ENCODE data around the gene GSC. TPM values are rescaled to one million over a fixed set of nuclear protein-coding genes. Genes with fewer than 3 reads are reported as not detected.
"Not testable (repeated sequence)": the region's sequence is repeated elsewhere in the genome, so short reads cannot be mapped to it uniquely, and the experiment has no call there.

Gene GSC
- total RNA-seq, 1 donor from 2014 or later: not detected

DNA sequence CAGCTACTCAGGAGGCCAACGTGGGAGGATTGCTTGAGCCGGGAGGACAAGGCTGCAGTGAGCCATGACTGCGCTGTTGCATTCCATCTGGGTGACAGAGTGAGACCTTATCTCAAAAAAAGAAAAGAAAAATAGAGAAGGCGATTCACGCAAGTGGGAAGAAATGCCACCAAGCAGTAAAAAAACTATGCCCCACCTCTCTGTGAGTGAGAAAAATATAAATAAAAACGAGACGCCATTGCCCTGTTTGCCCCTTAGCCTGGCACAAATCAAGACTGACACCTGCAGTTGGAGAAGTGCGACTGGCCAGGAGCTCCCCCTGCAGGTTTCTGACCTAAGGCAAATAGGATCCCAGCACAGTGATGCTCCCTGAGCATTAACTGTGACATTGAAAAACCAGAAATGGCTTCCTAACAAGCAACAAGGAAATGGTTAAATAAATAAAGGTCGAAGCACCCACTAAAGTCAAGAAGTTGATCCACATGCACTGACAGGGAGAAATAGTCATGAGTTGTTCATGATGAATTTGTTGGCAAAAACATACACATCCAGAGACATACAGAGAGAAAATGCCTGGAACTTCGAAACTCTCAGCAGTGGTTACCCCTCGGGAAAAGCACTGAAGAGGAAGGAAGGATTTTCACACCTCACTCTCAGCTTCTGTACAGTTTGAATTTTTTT is 21.1 kb downstream of the GSC start:
- H3K27ac ChIP-seq (ENCODE audit: low read depth, low read length): no peak overlapping the region
- H3K36me3 Mint-ChIP-seq (ENCODE audit: low read depth, unreplicated experiment): no peaks in the 10 kb centered on the region
- H3K9ac ChIP-seq (ENCODE audit: low read length): no peak overlapping the region
- FAIRE-seq: no peak
- no peak for DNase-seq (ENCODE audit: low read depth)
- H3K79me2 ChIP-seq (ENCODE audit: insufficient read depth, low read length): no peaks in the 10 kb centered on the region
- H3K27ac Mint-ChIP-seq (ENCODE audit: unreplicated experiment): no peak overlapping the region
- H3K4me2 ChIP-seq (ENCODE audit: low read length): peak overlapping the region; percentile 15
- TF ChIP-seq, protein P1, sequence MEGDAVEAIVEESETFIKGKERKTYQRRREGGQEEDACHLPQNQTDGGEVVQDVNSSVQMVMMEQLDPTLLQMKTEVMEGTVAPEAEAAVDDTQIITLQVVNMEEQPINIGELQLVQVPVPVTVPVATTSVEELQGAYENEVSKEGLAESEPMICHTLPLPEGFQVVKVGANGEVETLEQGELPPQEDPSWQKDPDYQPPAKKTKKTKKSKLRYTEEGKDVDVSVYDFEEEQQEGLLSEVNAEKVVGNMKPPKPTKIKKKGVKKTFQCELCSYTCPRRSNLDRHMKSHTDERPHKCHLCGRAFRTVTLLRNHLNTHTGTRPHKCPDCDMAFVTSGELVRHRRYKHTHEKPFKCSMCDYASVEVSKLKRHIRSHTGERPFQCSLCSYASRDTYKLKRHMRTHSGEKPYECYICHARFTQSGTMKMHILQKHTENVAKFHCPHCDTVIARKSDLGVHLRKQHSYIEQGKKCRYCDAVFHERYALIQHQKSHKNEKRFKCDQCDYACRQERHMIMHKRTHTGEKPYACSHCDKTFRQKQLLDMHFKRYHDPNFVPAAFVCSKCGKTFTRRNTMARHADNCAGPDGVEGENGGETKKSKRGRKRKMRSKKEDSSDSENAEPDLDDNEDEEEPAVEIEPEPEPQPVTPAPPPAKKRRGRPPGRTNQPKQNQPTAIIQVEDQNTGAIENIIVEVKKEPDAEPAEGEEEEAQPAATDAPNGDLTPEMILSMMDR (IDR thresholded peaks at IDR 0.05; ENCODE audit: insufficient read depth, low read depth, low read length): peak; percentile 35
- TF ChIP-seq EZH2 (IDR thresholded peaks at IDR 0.05; ENCODE audit: insufficient read depth, low read length): no peak
- H3K36me3 ChIP-seq (ENCODE audit: insufficient read depth, low read length): no peaks in the 10 kb centered on the region
- no peak overlapping the region for H2AFZ ChIP-seq (ENCODE audit: low read depth, low read length)
- H3K9me3 Mint-ChIP-seq (ENCODE audit: unreplicated experiment): peaks cover 2% of the 10 kb centered on the region
- H3K4me3 ChIP-seq (ENCODE audit: insufficient read depth, low read depth, low read length): no peak overlapping the region
- peaks cover 39% of the 10 kb centered on the region for H3K27me3 Mint-ChIP-seq (ENCODE audit: low read depth, unreplicated experiment)
- no peak overlapping the region for H3K4me3 Mint-ChIP-seq (ENCODE audit: unreplicated experiment)
- no peaks in the 10 kb centered on the region for H3K4me1 ChIP-seq (ENCODE audit: insufficient read depth, low read length)
- H3K9me3 ChIP-seq (ENCODE audit: insufficient read depth, low read depth, low read length): no peaks in the 10 kb centered on the region
- no peaks in the 10 kb centered on the region for H4K20me1 ChIP-seq (ENCODE audit: insufficient read depth, low read length)
- no peaks in the 10 kb centered on the region for H3K4me1 Mint-ChIP-seq (ENCODE audit: low read depth, unreplicated experiment)
- peaks cover 6% of the 10 kb centered on the region for H3K27me3 ChIP-seq (ENCODE audit: insufficient read depth, low read length)

DNA sequence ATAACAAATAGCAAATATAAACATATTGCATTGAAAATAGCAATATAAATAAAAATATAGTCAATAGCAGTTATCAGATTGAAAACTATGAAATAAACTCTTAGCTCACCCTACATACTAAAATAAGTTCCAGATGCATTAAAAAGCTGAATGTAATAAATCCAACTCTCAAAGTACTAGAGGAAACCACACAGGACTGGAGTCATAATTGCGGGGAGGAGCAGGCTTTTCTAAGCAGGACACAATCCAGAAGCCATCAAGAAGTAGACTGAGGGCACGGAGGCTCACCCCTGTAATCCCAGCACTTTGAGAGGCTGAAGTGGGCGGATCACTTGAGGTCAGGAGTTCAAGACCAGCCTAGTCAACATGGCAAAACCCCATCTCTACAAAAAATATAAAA is 22.2 kb downstream of the GSC start:
- H4K20me1 ChIP-seq (ENCODE audit: insufficient read depth, low read length): no peaks in the 10 kb centered on the region
- H3K4me1 ChIP-seq (ENCODE audit: insufficient read depth, low read length): no peaks in the 10 kb centered on the region
- H3K27me3 ChIP-seq (ENCODE audit: insufficient read depth, low read length): peaks cover 6% of the 10 kb centered on the region
- no peak overlapping the region for H2AFZ ChIP-seq (ENCODE audit: low read depth, low read length)
- no peaks in the 10 kb centered on the region for H3K36me3 ChIP-seq (ENCODE audit: insufficient read depth, low read length)
- H3K79me2 ChIP-seq (ENCODE audit: insufficient read depth, low read length): no peaks in the 10 kb centered on the region
- Mint-ChIP-seq H3K27me3 (ENCODE audit: low read depth, unreplicated experiment) (peaks cover 30% of the 10 kb centered on the region), H3K27ac (ENCODE audit: unreplicated experiment) (no peak overlapping the region), H3K9me3 (ENCODE audit: unreplicated experiment) (peaks cover 2% of the 10 kb centered on the region), H3K36me3 (ENCODE audit: low read depth, unreplicated experiment) (no peaks in the 10 kb centered on the region), H3K4me1 (ENCODE audit: low read depth, unreplicated experiment) (no peaks in the 10 kb centered on the region), H3K4me3 (ENCODE audit: unreplicated experiment) (no peak overlapping the region)
- H3K4me2 ChIP-seq (ENCODE audit: low read length): no peak overlapping the region
- DNase-seq (ENCODE audit: low read depth) (no peak), FAIRE-seq (no peak)
- H3K9ac ChIP-seq (ENCODE audit: low read length): no peak overlapping the region
- H3K9me3 ChIP-seq (ENCODE audit: insufficient read depth, low read depth, low read length): no peaks in the 10 kb centered on the region
- H3K4me3 ChIP-seq (ENCODE audit: insufficient read depth, low read depth, low read length): no peak overlapping the region
- no peak for TF ChIP-seq EZH2 (IDR thresholded peaks at IDR 0.05; ENCODE audit: insufficient read depth, low read length)
- TF ChIP-seq, protein P1 (IDR thresholded peaks at IDR 0.05; ENCODE audit: insufficient read depth, low read depth, low read length): no peak
- no peak overlapping the region for H3K27ac ChIP-seq (ENCODE audit: low read depth, low read length)

DNA sequence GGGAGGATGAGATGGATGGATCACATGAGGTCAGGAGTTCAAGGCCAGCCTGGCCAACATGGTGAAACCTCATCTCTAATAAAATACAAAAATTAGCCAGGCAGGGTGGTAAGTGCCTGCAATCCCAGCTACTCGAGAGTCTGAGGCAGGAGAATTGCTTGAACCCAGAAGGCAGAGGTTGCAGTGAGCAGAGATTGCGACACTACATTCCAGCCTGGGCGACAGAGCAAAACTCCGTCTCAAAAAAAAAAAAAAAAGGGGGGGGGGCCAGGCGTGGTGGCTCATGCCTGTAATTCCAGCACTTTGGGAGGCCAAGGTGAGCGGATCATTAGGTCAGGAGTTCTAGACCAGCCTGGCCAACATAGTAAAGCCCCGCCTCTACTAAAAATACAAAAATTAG is 22.8 kb downstream of the GSC start:
- H2AFZ ChIP-seq (ENCODE audit: low read depth, low read length); H3K4me3 ChIP-seq (ENCODE audit: insufficient read depth, low read depth, low read length); DNase-seq (ENCODE audit: low read depth); FAIRE-seq; H3K4me1 ChIP-seq (ENCODE audit: insufficient read depth, low read length); H3K4me2 ChIP-seq (ENCODE audit: low read length); H3K9ac ChIP-seq (ENCODE audit: low read length); H3K27ac ChIP-seq (ENCODE audit: low read depth, low read length); H3K27me3 ChIP-seq (ENCODE audit: insufficient read depth, low read length); H3K79me2 ChIP-seq (ENCODE audit: insufficient read depth, low read length); H3K4me3 Mint-ChIP-seq (ENCODE audit: unreplicated experiment); H4K20me1 ChIP-seq (ENCODE audit: insufficient read depth, low read length); H3K9me3 ChIP-seq (ENCODE audit: insufficient read depth, low read depth, low read length); H3K27ac Mint-ChIP-seq (ENCODE audit: unreplicated experiment); H3K36me3 Mint-ChIP-seq (ENCODE audit: low read depth, unreplicated experiment); H3K36me3 ChIP-seq (ENCODE audit: insufficient read depth, low read length); H3K4me1 Mint-ChIP-seq (ENCODE audit: low read depth, unreplicated experiment); H3K9me3 Mint-ChIP-seq (ENCODE audit: unreplicated experiment): not testable (repeated sequence)
- H3K27me3 Mint-ChIP-seq (ENCODE audit: low read depth, unreplicated experiment): peaks cover 24% of the 10 kb centered on the region

All from astrocyte (in vitro differentiated cells and primary cell).